Measurements from ENCODE around the gene ZC3H4.

ZC3H4 gene

DNA sequence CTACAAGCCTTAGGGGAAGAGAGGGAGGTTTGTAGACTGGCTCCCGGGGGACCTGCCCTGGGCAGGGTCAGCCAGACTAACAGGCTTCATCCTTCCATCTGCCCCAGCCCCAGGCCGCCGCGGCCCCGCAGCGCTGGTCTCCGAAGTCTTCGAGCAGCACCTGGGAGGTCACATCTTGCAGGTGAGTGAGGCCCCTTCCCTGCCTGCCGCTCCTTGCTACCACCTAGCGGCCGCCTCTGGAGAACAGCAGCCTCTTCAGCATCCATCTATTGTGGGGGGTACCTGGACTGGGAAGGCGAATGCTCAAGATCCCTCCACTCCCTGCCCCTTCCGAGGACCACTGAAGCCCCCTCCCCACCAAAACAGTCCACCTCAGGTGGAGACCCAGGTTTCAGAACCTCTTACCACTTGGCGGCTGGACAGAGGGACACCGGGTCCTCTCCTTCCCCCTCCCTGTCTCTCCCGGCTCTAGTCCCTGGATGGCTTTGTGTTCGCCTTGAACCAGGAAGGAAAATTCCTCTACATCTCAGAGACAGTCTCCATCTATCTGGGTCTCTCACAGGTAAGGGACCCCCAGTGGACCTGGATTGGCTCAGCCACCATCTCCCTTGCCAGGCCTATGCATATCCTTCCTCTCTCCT lies 81.3 kb downstream of the ZC3H4 start:
- Histone ChIP-seq H3K4me2 (ENCODE audit: insufficient read depth, low read length, poor library complexity, severe bottlenecking) (no peak overlapping the region), H3K79me1 (ENCODE audit: low read depth, low read length) (no peaks in the 10 kb centered on the region), H2AFZ (ENCODE audit: low read length) (no peak overlapping the region), H4K8ac (ENCODE audit: low read depth, low read length) (no peak overlapping the region), H2BK12ac (ENCODE audit: low read length) (no peak overlapping the region), H2BK120ac (ENCODE audit: low read depth, low read length) (no peak overlapping the region), H2AK5ac (ENCODE audit: low read depth, low read length) (peak overlapping the region; percentile 40), H3K23ac (ENCODE audit: low read depth, low read length, poor library complexity) (no peak overlapping the region), H3K18ac (ENCODE audit: low read length) (peak overlapping the region; percentile 67), H4K91ac (ENCODE audit: low read depth, low read length, poor library complexity) (no peak overlapping the region), H3K4ac (ENCODE audit: low read length) (no peak overlapping the region), H3K27me3 (ENCODE audit: control insufficient read depth in 3 of 3, insufficient read depth in 3 of 3, low read depth in 1 of 3, low read length in 3 of 3) (peaks cover 0 to 29% (median 2%) of the 10 kb centered on the region in 3 experiments), H3K4me3 (ENCODE audit: low read length in 2 of 2) (no peak overlapping the region), H3K27ac (replicated peaks; ENCODE audit: low read length) (no peak overlapping the region), H3K36me3 (replicated peaks in 1 of 2; ENCODE audit: control insufficient read depth in 2 of 2, insufficient read depth in 2 of 2, low read length in 2 of 2) (no peaks in the 10 kb centered on the region), H2BK5ac (ENCODE audit: low read length) (no peak overlapping the region), H3K9me3 (replicated peaks in 1 of 2; ENCODE audit: control insufficient read depth in 2 of 2, insufficient read depth in 1 of 2, low read depth in 1 of 2, low read length in 2 of 2) (peaks cover 0 to 2% of the 10 kb centered on the region in 2 donors), H3K14ac (ENCODE audit: low read length) (no peak overlapping the region), H2BK15ac (ENCODE audit: low read length) (no peak overlapping the region), H3K4me1 (ENCODE audit: control insufficient read depth in 2 of 2, insufficient read depth in 1 of 2, low read depth in 1 of 2, low read length in 2 of 2) (peaks cover 9 to 10% of the 10 kb centered on the region in 2 donors), H3K9ac (ENCODE audit: low read depth, low read length, poor library complexity) (no peak overlapping the region)
- DNase-seq (ENCODE audit: low spot score) = no peak
- WGBS, 2 donors (ENCODE audit: extremely low coverage in 2 of 2, insufficient read length in 2 of 2, insufficient replicate concordance in 1 of 2) = no CpG with 5 or more reads among the region's 17 CpGs

DNA sequence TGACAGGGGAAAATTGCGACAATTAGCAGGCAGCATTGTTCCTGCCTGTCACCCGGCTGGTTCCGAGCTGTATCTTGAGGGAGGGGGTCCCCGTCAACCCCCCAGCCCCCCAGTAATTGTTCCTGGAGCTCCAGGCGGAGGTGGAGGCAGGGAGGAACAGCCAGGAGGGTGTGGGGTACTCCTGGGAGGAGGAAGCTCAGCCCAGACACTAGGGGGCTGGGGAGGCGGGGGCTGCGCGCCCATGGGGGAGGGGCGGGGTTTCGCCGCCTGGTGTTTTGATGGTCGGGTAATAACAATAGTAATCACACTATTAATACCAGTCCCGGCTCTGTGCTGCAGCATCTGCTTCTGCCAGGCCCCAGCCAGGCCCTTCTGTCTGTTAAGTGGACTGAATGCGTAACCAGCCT lies 85.4 kb downstream of the ZC3H4 start:
- Histone ChIP-seq H3K18ac (ENCODE audit: low read length) (peak overlapping the region; percentile 93), H3K27ac (replicated peaks; ENCODE audit: low read length) (no peak overlapping the region), H3K14ac (ENCODE audit: low read length) (no peak overlapping the region), H3K4me2 (ENCODE audit: insufficient read depth, low read length, poor library complexity, severe bottlenecking) (peak overlapping the region; percentile 12), H3K4me1 (ENCODE audit: control insufficient read depth in 2 of 2, insufficient read depth in 1 of 2, low read depth in 1 of 2, low read length in 2 of 2) (peaks cover 4 to 7% of the 10 kb centered on the region in 2 donors), H3K4ac (ENCODE audit: low read length) (peak overlapping the region; percentile 66), H3K36me3 (replicated peaks in 1 of 2; ENCODE audit: control insufficient read depth in 2 of 2, insufficient read depth in 2 of 2, low read length in 2 of 2) (no peaks in the 10 kb centered on the region), H3K23ac (ENCODE audit: low read depth, low read length, poor library complexity) (no peak overlapping the region), H2BK15ac (ENCODE audit: low read length) (peak overlapping the region; percentile 92), H2BK120ac (ENCODE audit: low read depth, low read length) (no peak overlapping the region), H3K27me3 (ENCODE audit: control insufficient read depth in 3 of 3, insufficient read depth in 3 of 3, low read depth in 1 of 3, low read length in 3 of 3) (peaks cover under 1 to 58% (median 9%) of the 10 kb centered on the region in 3 experiments), H2AFZ (ENCODE audit: low read length) (peak overlapping the region; percentile 69), H3K9ac (ENCODE audit: low read depth, low read length, poor library complexity) (peak overlapping the region; percentile 21), H3K9me3 (replicated peaks in 1 of 2; ENCODE audit: control insufficient read depth in 2 of 2, insufficient read depth in 1 of 2, low read depth in 1 of 2, low read length in 2 of 2) (peaks cover 0 to 2% of the 10 kb centered on the region in 2 donors), H2BK12ac (ENCODE audit: low read length) (peak overlapping the region; percentile 84), H3K4me3 (ENCODE audit: low read length in 2 of 2) (no peak overlapping the region), H4K8ac (ENCODE audit: low read depth, low read length) (no peak overlapping the region), H4K91ac (ENCODE audit: low read depth, low read length, poor library complexity) (no peak overlapping the region), H2BK5ac (ENCODE audit: low read length) (no peak overlapping the region), H2AK5ac (ENCODE audit: low read depth, low read length) (peak overlapping the region; percentile 96), H3K79me1 (ENCODE audit: low read depth, low read length) (no peaks in the 10 kb centered on the region)
- no peak for DNase-seq (ENCODE audit: low spot score)
- WGBS, 2 donors (ENCODE audit: extremely low coverage in 2 of 2, insufficient read length in 2 of 2, insufficient replicate concordance in 1 of 2) = no CpG with 5 or more reads among the region's 14 CpGs

DNA sequence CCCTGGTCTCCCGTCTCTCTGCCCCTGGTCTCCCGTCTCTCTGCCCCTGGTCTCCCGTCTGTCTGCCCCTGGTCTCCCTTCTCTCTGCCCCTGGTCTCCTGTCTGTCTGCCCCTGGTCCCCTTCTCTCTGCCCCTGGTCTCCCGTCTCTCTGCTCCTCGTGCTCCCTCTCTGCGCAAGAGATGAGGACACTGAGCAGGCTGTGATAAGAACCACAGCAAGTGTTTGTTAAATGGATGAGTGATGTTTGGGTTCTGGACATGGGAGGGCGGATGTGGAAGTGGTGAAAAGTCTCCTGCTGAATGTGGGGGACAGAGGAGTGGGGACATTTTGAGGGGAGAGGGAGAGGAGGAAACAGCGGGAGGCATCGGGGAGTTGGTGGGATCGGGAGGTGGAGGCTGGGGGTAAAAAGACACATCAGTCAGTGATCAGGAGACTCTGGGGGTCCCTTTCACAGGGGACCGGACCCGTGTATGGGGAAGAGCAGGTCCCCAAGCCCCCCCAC lies 85.9 kb downstream of the ZC3H4 start:
- Histone ChIP-seq H2AK5ac (ENCODE audit: low read depth, low read length) (no peak overlapping the region), H2BK12ac (ENCODE audit: low read length) (no peak overlapping the region), H2BK120ac (ENCODE audit: low read depth, low read length) (no peak overlapping the region), H3K9ac (ENCODE audit: low read depth, low read length, poor library complexity) (no peak overlapping the region), H3K27me3 (ENCODE audit: control insufficient read depth in 3 of 3, insufficient read depth in 3 of 3, low read depth in 1 of 3, low read length in 3 of 3) (peaks cover 2 to 64% (median 14%) of the 10 kb centered on the region in 3 experiments), H2BK5ac (ENCODE audit: low read length) (no peak overlapping the region), H3K36me3 (replicated peaks in 1 of 2; ENCODE audit: control insufficient read depth in 2 of 2, insufficient read depth in 2 of 2, low read length in 2 of 2) (no peaks in the 10 kb centered on the region), H3K27ac (replicated peaks; ENCODE audit: low read length) (no peak overlapping the region), H3K4me2 (ENCODE audit: insufficient read depth, low read length, poor library complexity, severe bottlenecking) (peak overlapping the region; percentile 12), H2BK15ac (ENCODE audit: low read length) (no peak overlapping the region), H3K79me1 (ENCODE audit: low read depth, low read length) (no peaks in the 10 kb centered on the region), H4K8ac (ENCODE audit: low read depth, low read length) (no peak overlapping the region), H3K4me3 (ENCODE audit: low read length in 2 of 2) (no peak overlapping the region), H3K18ac (ENCODE audit: low read length) (no peak overlapping the region), H3K4me1 (ENCODE audit: control insufficient read depth in 2 of 2, insufficient read depth in 1 of 2, low read depth in 1 of 2, low read length in 2 of 2) (peaks cover 9 to 10% of the 10 kb centered on the region in 2 donors), H3K23ac (ENCODE audit: low read depth, low read length, poor library complexity) (no peak overlapping the region), H2AFZ (ENCODE audit: low read length) (peak overlapping the region; percentile 69), H4K91ac (ENCODE audit: low read depth, low read length, poor library complexity) (no peak overlapping the region), H3K4ac (ENCODE audit: low read length) (no peak overlapping the region), H3K14ac (ENCODE audit: low read length) (no peak overlapping the region), H3K9me3 (replicated peaks in 1 of 2; ENCODE audit: control insufficient read depth in 2 of 2, insufficient read depth in 1 of 2, low read depth in 1 of 2, low read length in 2 of 2) (peaks cover 0 to 2% of the 10 kb centered on the region in 2 donors)
- WGBS, 2 donors (ENCODE audit: extremely low coverage in 2 of 2, insufficient read length in 2 of 2, insufficient replicate concordance in 1 of 2) = no CpG with 5 or more reads among the region's 12 CpGs
- DNase-seq (ENCODE audit: low spot score) = no peak

DNA sequence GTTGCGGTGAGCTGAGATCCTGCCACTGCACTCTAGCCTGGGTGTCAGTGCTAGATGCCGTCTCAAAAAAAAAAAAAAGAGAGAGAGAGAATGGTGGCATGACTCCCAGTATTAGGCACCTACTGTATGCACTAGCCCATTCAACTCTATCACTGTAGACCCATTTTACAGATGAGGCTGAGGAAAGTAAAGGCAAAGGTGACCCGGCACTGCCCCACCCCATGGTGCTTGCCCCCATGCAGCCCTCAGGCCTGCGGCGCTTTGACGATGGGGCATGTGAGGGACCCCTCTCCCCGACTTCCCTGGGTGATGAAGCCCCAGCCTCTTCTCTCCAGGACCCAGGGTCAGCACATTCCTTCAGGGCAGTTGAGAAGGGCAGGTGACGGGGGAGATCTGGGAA lies 86.7 kb downstream of the ZC3H4 start:
- Histone ChIP-seq H3K9ac (ENCODE audit: low read depth, low read length, poor library complexity) (no peak overlapping the region), H3K27ac (replicated peaks; ENCODE audit: low read length) (no peak overlapping the region), H2BK5ac (ENCODE audit: low read length) (no peak overlapping the region), H3K4me3 (ENCODE audit: low read length in 2 of 2) (no peak overlapping the region), H4K91ac (ENCODE audit: low read depth, low read length, poor library complexity) (no peak overlapping the region), H3K36me3 (replicated peaks in 1 of 2; ENCODE audit: control insufficient read depth in 2 of 2, insufficient read depth in 2 of 2, low read length in 2 of 2) (no peaks in the 10 kb centered on the region), H2BK120ac (ENCODE audit: low read depth, low read length) (no peak overlapping the region), H4K8ac (ENCODE audit: low read depth, low read length) (no peak overlapping the region), H2AK5ac (ENCODE audit: low read depth, low read length) (no peak overlapping the region), H2BK15ac (ENCODE audit: low read length) (no peak overlapping the region), H3K18ac (ENCODE audit: low read length) (no peak overlapping the region), H3K79me1 (ENCODE audit: low read depth, low read length) (no peaks in the 10 kb centered on the region), H2BK12ac (ENCODE audit: low read length) (no peak overlapping the region), H3K4ac (ENCODE audit: low read length) (no peak overlapping the region), H3K27me3 (ENCODE audit: control insufficient read depth in 3 of 3, insufficient read depth in 3 of 3, low read depth in 1 of 3, low read length in 3 of 3) (peaks cover 7 to 71% (median 21%) of the 10 kb centered on the region in 3 experiments), H2AFZ (ENCODE audit: low read length) (no peak overlapping the region), H3K4me2 (ENCODE audit: insufficient read depth, low read length, poor library complexity, severe bottlenecking) (no peak overlapping the region), H3K4me1 (ENCODE audit: control insufficient read depth in 2 of 2, insufficient read depth in 1 of 2, low read depth in 1 of 2, low read length in 2 of 2) (peaks cover 9 to 10% of the 10 kb centered on the region in 2 donors), H3K14ac (ENCODE audit: low read length) (no peak overlapping the region), H3K9me3 (replicated peaks in 1 of 2; ENCODE audit: control insufficient read depth in 2 of 2, insufficient read depth in 1 of 2, low read depth in 1 of 2, low read length in 2 of 2) (peaks cover 0 to 2% of the 10 kb centered on the region in 2 donors), H3K23ac (ENCODE audit: low read depth, low read length, poor library complexity) (no peak overlapping the region)
- no CpG with 5 or more reads among the region's 8 CpGs for WGBS, 2 donors (ENCODE audit: extremely low coverage in 2 of 2, insufficient read length in 2 of 2, insufficient replicate concordance in 1 of 2)
- DNase-seq (ENCODE audit: low spot score) = no peak

Data from neuronal stem cell (in vitro differentiated cells).